SHP77 (cell line): ENCODE results near the gene SYTL5.

Source experiments
- DNase-seq, 2 experiments: peaks; one replicate each; lab custom pipeline; 2025; lab: John Stamatoyannopoulos, UW

The SYTL5 gene

GRCh38 chrX:38018766-38019425 lies 12.5 kb downstream of the SYTL5 start:
- DNase-seq: no peak

GRCh38 chrX:38028300-38028699 lies 21.9 kb downstream of the SYTL5 start:
- DNase-seq: no peak

- no peak for DNase-seq
Measured at GRCh38 chrX:38036466-38036865, 30.1 kb downstream of the SYTL5 start.

- DNase-seq: no peak
Measured at GRCh38 chrX:38038501-38038900, 32.1 kb downstream of the SYTL5 start.

- no peak for DNase-seq
Measured at GRCh38 chrX:38041237-38041636, 34.9 kb downstream of the SYTL5 start.

GRCh38 chrX:38044701-38045100 lies 38.3 kb downstream of the SYTL5 start:
- no peak for DNase-seq

GRCh38 chrX:38045538-38046096 lies 39.3 kb downstream of the SYTL5 start:
- no peak for DNase-seq

- no peak for DNase-seq
Measured at GRCh38 chrX:38048886-38049285, 42.5 kb downstream of the SYTL5 start.

GRCh38 chrX:38050806-38051205 lies 44.5 kb downstream of the SYTL5 start:
- DNase-seq: no peak

GRCh38 chrX:38052096-38052495 lies 45.7 kb downstream of the SYTL5 start:
- DNase-seq: no peak

- DNase-seq: no peak
Measured at GRCh38 chrX:38055170-38055847, 49.0 kb downstream of the SYTL5 start.

GRCh38 chrX:38060331-38060878 lies 54.1 kb downstream of the SYTL5 start:
- no peak for DNase-seq

GRCh38 chrX:38061335-38061734 lies 55.0 kb downstream of the SYTL5 start:
- peak in 1 of 2 experiments; percentile 1 for DNase-seq

- no peak for DNase-seq
Measured at GRCh38 chrX:38066934-38067333, 60.6 kb downstream of the SYTL5 start.

GRCh38 chrX:38069273-38069672 lies 62.9 kb downstream of the SYTL5 start:
- no peak for DNase-seq

- DNase-seq: no peak
Measured at GRCh38 chrX:38069991-38070390, 63.6 kb downstream of the SYTL5 start.

GRCh38 chrX:38079463-38079862 lies 73.1 kb downstream of the SYTL5 start:
- DNase-seq: no peak

- no peak for DNase-seq
Measured at GRCh38 chrX:38080808-38081207, 74.5 kb downstream of the SYTL5 start.

GRCh38 chrX:38081909-38082308 lies 75.6 kb downstream of the SYTL5 start:
- no peak for DNase-seq

- no peak for DNase-seq
Measured at GRCh38 chrX:38082309-38082708, 76.0 kb downstream of the SYTL5 start.

- no peak for DNase-seq
Measured at GRCh38 chrX:38085813-38086212, 79.5 kb downstream of the SYTL5 start.

- no peak for DNase-seq
Measured at GRCh38 chrX:38086451-38087215, 80.3 kb downstream of the SYTL5 start.
